OCI-M1 (cell line): ENCODE measurements around the gene RAB34.

Experiments
- DNase-seq: peaks from one replicate; lab custom pipeline; 2025; lab: John Stamatoyannopoulos, UW

RAB34 gene

DNA sequence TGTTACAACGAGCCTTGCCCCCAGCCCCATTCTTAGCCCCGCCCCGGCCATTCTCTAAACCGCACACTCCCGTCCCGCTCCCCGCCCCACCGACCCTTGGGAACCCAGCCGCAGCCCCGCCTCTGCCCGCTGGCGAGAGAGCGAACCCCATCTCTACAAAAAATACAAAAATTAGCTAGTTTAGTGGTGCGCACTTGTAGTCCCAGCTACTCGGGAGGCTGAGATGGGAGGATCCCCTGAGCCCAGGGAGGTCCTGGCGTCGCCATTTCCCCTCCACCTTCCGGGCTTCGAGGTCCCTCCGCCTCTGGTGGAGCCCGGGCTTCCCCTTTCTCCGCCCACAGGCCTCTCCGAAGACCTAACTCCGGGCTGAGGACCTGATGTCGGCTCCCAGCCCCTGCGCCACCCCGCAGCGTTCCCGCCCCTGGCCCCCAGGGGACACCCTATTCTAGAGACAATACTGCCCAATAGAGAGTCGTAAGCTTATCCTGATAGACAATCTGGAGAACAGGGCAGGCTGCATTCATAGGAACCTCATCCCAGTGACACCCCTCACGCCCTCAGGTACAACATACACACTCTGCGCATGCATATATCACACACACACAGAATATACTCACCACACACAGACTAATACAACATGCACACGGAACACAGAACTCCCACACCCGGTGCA lies 5.5 kb downstream of the RAB34 start:
- peak; percentile 93 for DNase-seq

DNA sequence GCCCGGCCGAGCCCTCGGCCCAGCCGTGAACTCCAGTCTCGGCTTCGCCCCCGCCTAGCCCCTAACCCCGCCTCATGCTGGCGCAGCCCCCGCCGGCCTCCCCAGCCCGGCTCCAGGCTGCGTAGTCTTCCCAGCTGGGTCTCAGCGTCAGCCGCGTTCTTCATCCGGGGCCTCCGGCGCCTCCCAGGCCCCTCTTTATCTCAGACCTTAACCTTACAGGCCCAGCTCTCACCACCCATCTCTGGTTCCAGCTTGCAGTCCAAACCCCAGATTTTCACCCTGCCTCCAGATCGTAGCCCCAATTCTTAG lies 6.0 kb downstream of the RAB34 start, which contains the start of gene PROCA1:
Gene PROCA1 (minus strand): TSS at position 166 of the 309 bp plus-strand sequence. CDS start 228 bp downstream, outside the sequence.
- DNase-seq: peak; percentile 97

DNA sequence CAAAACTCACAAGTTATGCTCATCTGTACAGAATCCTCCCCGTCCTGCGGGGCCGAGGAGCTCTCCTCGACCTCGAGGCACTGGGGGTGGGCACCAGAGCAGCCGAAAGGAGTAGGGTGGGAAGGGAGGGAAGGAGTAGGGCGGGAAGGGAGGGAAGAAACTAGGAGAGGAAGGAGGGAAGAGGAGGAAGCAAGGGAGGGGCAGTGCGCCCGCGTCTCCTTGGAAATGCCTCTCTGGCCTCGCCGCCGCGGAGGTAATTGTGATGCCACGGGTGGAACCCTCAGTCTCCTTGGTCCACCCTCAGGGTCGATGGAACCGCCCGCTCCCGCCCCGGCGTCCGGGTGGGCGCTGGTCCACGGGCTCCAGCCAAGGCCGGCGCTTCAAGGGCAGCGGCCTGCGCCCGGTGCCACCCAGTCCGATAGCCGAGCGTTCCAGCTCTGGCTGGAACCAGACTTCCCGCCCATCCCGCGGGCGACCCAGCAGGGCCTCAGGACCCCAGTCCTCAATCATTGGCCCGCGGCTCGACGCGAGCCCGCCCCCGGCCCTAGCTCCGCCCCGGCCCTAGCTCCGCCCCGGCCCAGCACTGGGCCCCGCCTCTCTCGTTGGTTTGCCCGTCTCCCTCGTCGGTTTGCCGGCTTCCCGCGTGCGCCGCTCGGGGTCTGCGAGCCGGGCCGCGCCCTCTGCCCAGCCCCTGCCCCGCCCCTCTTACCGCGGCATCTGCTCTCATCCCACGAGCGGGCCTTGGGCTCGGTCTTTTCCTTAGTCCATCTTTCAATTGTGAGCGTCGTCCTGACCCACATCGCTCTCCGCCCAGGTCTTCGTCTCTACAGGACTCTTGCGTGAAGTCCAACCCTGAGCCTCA lies 6.6 kb downstream of the RAB34 start:
- peak; percentile 99 for DNase-seq

DNA sequence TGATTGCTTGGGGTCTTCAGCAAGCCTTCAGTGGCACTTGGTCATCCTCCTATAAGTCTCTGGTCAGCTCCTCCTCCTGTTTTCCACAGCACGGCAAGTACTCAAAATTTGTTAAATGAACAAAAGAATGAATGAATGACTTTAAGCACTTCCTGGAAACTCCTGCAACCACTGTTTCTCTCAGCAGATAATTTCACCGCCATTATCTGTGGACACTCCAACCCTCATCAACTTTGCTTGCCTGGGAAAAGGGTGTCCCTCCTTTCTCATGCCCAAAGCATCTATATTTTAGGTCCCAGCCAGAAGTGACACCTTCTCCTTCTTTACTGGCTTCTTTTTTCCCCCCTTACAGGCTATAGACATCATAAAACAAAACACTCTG lies 10.3 kb downstream of the RAB34 start:
- no peak for DNase-seq

DNA sequence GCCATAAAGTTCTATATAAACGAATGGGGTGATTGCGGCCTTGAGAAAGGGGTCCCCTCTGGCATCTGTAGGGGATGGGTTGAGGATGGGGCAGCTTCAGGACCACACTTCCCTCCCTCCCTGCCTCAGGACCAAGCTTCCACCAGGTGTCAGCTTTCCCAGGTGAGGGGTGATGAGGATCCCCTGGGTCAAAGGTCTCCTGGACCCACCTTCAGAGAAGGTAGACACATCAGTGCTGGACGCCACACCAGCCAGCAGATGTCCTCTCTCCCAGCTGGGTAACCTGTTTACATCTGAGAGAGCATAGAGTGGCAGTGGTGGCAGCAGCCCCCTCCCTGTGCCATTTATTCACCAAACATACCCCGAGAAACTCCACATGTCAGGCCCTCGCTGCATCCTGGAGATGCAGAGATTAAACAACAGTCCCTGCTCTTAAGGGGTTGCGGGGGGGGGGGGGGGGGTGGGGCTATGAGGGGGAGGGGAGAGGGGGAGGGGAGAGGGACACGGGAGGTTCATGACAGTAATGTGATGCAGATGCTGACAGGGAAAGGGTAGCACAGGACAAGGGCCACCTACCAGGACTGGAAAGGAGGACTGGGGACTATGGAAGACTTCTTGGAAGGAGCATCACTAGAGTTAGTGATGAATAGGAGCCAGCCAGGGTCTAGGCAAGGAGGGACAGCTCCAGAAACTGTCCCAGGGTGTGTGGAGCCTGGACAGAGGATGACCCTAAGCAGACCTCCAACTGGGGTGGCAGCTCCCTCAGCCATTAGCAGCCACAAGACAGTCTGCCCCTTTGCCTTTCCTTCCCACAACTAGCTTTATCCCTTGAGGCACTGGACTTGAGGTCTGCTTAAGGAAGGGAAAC lies 11.0 kb downstream of the RAB34 start:
- no peak for DNase-seq

DNA sequence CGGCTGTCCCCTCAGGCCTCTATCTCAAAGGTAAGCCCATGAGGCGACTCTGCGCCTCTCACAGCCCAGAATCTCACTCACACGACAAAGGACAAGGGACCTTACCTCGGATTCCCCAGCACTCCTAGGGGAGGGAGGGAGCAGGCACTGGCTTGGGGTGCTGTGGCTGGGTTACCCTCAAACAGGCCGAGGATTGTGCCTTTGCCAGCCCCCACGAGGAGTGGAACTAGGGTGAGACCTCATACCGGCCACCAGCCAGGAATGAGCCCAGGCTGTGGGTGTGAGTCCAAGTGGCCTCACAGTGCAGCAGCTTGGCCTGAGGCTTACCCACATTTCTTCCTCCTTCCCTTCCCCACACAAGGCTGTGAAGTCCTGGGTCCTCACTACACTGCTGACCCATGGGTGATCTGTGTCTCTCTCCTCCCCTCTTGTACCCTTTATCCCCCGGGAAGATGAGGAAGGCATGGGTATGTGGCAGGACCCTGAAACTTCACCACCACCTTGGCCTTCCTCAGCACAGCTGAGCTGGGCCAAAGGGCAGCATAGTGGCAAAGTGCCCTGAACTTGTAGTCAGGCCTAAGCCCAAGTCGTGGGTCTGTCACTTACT lies 11.8 kb downstream of the RAB34 start:
- no peak for DNase-seq

DNA sequence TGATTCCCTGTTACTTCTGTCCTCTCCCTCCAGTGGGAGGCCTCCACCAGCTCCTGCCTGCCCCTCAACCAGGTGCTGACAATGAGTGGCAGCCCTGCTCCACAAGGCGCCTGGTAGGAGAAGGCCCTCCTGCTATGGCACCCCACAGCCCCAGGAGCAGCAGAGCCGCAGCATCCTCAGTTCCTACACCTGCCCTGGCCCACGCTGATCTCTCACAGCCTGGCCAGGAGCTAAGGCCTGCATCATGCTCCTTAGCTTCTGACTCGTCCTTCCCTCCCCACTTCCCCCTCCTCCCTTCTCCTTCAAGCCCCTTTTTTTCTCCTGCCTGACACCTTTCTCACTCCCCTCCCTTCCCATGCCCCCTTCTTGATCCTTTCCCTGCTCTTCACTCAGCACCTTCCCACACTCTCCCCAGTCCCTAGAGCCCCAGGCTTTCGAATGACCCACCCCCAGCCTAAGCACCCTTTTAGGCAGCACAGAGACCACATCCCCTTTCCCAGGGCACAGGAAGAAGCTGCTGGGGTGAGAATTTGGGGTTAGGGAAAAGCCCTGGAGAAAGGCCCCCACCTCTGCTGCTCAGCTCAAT lies 12.5 kb downstream of the RAB34 start:
- DNase-seq: no peak

DNA sequence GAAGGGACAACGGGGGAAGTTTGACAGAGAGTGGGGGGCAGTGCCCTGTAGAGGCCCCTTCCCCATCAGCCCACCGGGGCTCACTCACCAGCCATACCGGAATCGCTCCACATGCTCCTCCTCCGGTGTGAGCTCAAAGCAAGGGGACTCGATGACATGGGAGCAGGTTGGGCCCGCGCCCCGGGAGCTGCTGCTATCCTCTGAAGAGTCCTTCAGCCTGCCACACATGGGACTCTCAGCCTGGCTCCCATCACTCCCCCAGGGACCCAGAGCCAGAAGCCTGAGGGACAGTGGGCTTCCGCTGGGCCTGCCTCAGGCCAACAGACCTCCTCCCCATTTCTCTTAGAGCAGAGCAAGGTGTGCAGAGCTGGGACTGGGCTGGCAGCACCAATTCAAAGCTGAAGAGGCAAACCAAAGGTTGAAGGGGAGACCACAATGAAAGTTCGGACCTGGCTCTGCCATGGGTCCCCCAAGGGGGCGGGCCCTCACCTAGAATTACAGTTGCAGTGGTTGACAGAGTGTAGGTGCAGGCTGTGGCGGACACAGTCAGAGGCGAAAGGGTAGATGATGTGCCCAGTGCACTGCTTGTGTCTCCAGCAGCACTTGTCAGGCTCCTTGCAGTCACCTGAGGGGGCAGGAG lies 13.3 kb downstream of the RAB34 start:
- DNase-seq: no peak

DNA sequence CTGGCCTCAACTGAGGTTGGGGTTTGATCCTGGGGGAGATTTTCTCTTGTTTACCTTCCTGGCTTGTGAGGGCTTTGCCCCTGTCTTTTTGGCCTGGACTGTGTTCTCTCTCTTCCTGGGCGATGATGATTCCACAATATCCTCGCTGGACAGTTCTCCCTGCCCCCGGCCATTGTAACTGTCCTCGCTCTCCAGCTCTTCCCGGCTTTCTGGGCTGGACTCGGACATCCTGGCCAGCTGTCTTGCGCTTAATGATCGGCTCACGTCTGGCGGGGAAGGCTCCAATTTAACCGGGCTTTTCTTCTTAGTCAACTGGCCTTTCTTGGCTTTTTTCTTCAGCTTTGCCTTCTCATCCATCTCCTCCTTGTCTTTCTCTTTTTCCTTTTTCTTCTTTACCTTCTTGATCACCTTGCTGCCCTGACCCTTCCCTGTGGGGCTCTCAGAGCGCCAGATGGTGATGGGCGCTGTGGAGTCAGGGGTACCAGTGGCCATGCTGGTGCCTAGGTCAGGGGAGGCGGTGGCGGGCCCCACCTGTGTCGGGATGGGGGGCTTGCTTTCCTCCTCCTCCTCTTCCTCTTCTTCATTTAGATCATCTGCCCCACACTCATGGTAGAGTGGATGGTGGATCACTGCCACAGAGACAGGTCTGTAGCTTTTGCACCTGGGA lies 14.0 kb downstream of the RAB34 start:
- no peak for DNase-seq

DNA sequence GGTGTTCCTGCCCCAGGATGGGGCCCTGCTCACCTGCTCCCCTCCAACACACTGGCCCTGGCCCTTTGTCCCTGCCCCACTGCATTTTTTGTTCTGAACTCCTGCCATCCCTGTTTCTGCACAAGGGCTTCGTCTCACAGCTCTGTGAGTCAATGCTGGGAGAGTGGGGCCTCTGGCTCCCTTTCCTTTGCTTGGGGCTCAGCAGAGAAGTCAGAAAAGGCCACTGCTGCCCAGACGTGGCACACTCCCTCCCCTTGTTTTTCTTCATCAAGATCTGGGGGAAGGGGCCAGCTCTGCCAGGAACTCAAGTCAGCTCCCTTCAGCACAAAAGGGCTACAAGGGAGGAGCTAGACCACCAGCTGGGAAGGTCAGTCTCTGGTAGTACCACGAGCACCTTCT lies 14.9 kb downstream of the RAB34 start:
- no peak for DNase-seq

DNA sequence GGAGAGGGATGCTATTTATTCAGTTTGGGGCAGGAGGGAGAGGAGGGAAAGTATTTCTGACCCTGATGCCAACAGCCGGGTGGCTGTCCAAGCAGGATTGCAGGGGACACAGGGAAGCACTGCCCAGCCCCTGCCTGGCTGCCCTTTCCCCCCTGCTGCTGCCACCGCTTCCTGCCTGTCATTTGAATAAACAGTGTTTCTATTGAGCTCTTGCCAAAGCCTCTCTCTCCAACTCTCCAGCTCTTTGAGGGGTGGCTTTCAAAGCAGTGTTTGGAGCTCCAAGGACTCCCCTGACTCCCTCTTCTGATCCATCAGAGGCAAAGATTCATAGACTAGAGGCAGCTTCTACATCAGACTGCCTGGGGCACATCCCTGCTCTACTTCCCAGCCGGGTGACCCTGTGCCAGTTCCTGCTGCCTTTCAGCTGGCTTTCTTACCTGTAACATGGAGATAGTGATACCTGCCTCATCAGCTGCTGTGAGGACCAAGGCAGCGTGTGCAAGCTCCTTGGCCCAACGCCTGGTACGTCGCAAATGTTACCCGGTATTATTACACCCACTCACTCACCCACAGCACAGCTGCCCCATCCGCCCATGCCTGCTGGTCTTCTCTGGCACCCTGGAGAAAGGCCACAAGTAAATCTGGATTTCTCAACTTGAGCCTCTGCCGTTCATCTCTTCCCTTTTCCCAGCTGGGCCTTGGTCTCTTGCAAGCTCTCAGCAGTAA lies 15.5 kb downstream of the RAB34 start:
- DNase-seq: no peak

DNA sequence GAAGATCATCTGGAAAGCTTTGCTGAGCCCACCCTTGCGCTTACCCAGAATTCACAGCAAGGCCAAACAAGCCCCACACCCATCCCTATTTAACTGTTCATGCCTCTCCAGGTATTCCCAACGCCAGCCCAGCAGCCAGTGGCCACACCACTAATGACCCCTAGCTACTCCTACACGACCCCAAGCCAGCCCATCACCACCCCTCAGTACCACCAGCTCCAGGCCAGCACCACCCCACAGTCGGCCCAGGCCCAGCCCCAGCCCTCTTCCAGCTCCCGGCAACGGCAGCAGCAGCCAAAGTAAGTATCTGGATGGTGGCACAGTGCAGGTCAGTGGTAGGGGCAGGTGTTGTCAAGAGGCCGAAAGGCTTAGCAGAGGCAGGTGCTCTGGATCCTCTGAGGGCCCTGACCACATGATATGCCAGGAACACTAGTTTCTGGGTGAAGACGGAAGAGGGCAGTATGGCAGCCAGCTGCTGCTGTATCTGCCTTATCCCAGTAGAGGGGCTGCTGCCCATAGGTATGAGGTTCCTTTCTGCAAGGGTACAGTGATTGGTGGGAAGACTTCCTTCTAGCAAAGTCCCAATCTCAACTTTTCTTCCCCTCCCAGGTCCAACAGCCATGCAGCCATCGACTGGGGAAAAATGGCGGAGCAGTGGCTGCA lies 16.7 kb downstream of the RAB34 start:
- DNase-seq: no peak

DNA sequence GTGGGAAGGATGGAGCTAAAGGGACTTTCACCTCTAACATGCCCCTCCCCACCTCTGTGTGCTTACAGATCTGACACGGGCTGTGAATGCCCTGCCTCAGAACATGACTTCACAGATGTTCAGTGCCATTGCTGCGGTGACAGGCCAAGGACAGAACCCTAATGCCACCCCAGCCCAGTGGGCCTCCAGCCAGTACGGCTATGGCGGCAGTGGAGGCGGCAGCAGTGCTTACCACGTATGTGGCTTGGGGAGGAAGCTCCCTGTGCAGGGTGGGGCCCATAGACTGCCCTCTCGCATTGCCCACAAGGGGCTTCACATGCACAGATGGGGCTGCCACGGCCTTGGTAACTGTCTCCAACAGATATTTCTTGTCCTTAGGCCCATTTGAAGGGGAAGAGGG lies 17.4 kb downstream of the RAB34 start:
- no peak for DNase-seq

DNA sequence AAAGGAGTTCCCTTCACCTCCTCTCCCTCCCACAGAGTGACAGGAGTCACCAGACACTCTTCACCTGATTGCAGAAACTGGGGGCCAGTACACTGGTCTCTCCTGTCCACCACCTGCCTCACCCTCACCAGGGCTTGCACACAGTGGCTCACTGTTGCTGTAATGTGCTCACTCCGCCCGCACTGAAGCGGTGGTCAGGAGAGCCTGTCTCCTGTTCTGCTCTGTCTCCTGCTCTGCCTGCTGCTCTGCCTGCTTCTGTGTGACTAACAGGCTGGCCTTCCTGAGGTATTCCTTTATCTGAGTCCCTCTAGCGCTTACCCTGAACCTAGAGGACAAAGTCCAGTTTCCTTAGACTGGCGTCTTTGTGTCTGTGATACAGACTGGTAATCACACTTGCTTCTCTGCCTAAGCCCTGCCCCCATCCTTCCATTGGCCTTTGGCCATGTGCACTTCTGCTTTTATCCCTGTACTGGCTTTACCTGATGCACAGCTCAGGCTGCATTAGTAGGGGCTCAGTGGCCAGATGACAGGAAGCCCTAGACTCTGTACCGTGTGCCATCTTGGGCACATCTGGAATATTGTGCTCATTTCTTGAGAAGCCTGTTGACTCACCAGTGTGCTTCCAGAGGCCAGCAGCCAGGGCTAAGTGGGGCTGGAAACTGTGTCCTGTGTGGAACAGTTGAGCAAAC lies 19.3 kb downstream of the RAB34 start:
- peak; percentile 70 for DNase-seq

DNA sequence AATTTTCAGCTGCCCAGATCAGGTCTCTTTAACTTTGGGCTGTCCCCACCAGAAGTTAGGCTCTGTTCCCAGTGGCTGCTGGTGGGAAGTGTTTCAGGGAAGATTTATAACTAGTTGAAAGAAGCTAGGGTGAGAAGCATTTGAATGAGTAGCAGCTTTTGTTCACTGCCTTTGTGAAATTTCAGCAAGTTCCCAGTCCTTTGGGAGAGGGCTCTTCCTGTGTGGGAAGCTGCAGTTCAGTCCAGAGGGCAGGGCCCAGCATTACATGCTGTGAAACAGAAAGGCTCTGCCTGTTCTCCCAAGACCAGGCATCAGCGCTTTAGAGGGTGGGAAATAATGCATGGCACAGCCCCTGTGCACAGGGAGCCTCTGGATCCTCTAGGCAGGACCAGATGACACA lies 23.8 kb downstream of the RAB34 start:
- DNase-seq: no peak

DNA sequence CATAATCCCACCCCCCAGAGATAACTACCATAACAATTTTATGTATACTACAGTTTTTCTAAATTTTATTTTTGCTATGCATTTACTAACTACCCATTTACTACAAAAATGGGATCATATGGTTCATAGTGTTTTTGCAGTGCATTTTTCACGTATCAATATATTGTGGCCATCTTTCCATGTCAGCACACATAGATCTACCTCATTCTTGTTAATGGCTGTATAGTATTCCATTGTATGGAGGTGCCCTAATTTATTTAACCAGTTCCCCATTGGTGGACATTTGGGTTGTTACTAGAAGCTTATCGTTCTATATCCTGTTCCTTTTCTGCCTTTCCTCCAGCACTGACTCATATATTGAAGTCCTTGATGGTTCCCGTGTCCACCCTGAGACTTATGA lies 28.7 kb downstream of the RAB34 start:
- DNase-seq: no peak

DNA sequence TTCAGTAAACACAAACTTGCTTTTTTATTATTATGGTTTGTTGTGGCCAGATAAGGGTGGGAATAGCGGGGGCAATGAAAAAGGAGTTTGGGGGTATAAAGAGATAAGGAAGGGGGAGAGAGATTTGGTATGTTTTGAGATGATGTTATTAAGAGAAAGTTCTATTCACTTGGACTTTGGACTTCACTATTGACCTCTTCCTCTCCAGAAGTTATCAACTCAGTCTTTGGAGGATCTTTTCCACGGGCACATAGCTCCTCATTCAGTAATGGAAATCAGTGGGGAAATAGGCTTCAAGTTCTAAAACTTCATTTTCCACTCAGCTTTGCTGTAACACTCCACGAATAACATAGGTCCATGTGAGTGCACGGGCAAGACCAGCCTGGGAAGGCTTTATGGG lies 29.2 kb downstream of the RAB34 start:
- no peak for DNase-seq

DNA sequence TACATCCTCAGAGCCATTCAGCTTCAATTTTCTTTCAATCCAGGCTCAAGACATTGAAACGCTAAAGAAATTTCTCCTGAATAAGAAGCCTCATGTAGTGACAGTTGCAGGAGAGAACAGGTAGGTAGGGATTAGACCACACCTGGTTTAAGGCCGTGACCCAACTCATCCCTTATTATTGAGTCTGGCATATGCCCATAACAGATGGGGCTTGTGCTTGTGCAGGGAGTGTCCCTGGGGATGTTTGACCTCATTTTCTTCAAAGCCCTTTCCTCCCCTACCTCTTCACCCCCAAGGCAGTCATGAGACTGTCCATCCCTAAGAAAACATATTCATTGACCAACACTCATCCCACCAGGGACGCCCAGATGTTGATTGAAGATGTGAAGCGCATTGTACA lies 31.4 kb downstream of the RAB34 start:
- DNase-seq: no peak

DNA sequence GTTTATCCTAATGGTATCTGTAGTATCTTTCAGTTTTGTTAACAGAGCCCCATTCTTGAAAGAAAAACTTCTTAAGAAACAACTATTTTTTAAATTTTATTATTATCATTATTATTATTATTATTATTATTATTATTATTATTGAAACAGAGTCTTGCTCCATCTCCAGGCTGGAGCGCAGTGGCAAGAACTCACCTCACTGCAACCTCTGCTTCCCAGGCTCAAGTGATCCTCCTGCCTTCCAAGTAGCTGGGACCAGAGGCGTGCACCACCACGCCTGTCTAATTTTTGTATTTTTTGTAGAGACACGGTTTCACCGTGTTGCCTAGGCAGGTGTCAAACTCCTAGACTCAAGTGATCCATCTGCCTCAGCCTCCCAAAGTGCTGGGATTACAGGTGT lies 32.3 kb downstream of the RAB34 start:
- no peak for DNase-seq
